HEK293T (cell line): Measurements from ENCODE around the gene ACSS3.

Experiments used
- BHLHE40 ChIP-seq: fragments of 450-650 bp; IDR thresholded peaks from 2 replicates; pipeline ENCODE4 v1.6.1; 2016; ENCODE audit warnings: mild to moderate bottlenecking, moderate library complexity, borderline replicate concordance
- CTBP1 ChIP-seq: fragments of 450-650 bp; IDR thresholded peaks from 2 replicates; pipeline ENCODE4 v1.6.1; 2016; ENCODE audit warnings: borderline replicate concordance
- SP1 ChIP-seq: fragments of 450-650 bp; IDR thresholded peaks from 2 replicates; pipeline ENCODE4 v1.6.1; 2017

DNA sequence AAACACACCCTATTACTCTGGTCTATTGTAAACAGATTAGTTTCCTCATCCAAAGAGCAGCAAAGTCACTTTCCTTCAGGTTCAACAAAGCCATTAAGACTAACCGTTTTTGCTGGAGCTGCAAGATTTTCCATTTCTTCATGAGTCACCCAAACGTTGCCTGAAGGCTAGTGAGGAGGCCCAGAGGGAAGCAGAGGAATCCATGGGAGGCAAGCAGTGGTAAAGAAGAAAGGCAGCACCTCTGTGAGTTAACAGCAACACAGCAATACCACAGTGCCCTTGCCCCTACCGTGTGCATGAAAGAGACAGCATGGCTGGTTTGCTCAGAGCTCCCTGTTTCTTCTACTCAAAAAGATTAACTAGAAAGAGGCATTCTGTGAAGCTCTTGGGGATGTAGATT is 206.3 kb downstream of the ACSS3 start:
- no peak for TF ChIP-seq BHLHE40
- no peak for TF ChIP-seq SP1
- TF ChIP-seq CTBP1, result no peak
